ENCODE data around the gene ADAMTS17.

ADAMTS17 gene

DNA sequence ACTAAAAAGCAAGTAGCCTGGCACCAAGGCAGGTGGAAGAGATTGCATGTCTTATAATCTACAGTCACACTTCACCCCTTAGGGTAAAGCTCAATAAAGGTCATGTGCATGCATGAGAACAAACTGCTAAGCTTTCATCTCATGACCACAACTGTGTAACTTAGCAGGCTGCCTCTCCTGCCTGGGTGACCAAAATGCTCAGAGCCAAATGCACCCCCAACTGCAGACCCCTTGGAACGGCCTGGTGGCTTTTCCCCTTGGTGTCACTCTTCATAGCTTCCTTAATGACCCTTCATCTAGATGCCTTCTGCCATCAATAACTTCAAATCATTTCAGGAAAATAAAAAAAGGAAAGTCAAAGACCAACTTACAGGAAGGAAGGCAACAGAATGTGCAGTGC, 88.1 kb downstream of the ADAMTS17 start:
- no peak overlapping the region for H3K4me2 ChIP-seq (ENCODE audit: low read length)

DNA sequence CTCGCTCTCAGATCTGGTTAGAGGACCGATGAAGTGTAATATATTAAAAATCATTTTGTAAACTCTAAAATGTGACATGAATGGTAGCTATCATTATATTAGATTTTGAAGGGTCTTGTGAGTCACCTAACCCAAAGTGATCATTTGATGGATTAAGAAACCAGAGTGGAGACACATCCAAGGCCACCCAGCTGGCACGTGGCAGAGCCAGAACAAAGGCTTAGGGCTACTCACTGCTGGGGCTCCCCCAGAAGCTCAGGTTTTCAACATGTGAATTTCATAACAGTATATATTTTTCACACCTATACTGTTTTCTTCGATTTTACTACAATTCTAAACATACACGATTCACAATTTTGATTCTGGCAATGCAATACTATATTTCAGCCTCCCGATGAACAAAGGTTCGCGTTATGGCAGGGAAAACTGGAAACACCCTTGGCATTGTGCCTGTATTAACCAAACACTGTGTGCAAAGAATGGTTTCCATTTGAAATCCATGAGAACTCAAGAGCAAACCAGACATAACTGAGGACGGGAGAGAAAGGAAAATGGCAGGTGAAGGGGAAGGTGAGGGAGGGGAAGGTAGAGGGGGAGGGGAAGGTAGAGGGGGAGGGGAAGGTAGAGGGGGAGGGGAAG, 88.9 kb downstream of the ADAMTS17 start:
- Histone ChIP-seq H3K4me2 (ENCODE audit: low read length) (no peak overlapping the region), H3K36me3 (replicated peaks; ENCODE audit: low read depth, low read length) (no peaks in the 10 kb centered on the region), H3K79me2 (ENCODE audit: low read length) (no peaks in the 10 kb centered on the region), H3K9ac (ENCODE audit: low read length) (no peak overlapping the region), H2AFZ (ENCODE audit: low read depth, low read length) (no peak overlapping the region), H3K4me1 (ENCODE audit: low read length) (no peaks in the 10 kb centered on the region), H3K9me3 (ENCODE audit: insufficient read depth, low read length) (no peaks in the 10 kb centered on the region), H3K4me3 (ENCODE audit: low read length) (no peak overlapping the region), H4K20me1 (ENCODE audit: insufficient read depth, low read length) (no peaks in the 10 kb centered on the region), H3K27me3 (ENCODE audit: low read depth, low read length) (no peaks in the 10 kb centered on the region), H3K27ac (ENCODE audit: low read length) (no peak overlapping the region)
- TF ChIP-seq EZH2phosphoT487 (IDR thresholded peaks at IDR 0.05; ENCODE audit: low read depth) = no peak
- TF ChIP-seq, protein P1, sequence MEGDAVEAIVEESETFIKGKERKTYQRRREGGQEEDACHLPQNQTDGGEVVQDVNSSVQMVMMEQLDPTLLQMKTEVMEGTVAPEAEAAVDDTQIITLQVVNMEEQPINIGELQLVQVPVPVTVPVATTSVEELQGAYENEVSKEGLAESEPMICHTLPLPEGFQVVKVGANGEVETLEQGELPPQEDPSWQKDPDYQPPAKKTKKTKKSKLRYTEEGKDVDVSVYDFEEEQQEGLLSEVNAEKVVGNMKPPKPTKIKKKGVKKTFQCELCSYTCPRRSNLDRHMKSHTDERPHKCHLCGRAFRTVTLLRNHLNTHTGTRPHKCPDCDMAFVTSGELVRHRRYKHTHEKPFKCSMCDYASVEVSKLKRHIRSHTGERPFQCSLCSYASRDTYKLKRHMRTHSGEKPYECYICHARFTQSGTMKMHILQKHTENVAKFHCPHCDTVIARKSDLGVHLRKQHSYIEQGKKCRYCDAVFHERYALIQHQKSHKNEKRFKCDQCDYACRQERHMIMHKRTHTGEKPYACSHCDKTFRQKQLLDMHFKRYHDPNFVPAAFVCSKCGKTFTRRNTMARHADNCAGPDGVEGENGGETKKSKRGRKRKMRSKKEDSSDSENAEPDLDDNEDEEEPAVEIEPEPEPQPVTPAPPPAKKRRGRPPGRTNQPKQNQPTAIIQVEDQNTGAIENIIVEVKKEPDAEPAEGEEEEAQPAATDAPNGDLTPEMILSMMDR (IDR thresholded peaks at IDR 0.05; ENCODE audit: low read depth, low read length) = no peak

More for the DNA sequence above, 88.1 kb downstream of the ADAMTS17 start:
- Histone ChIP-seq H2AFZ (ENCODE audit: low read depth, low read length) (no peak overlapping the region), H3K27me3 (ENCODE audit: low read depth, low read length) (no peaks in the 10 kb centered on the region), H3K27ac (ENCODE audit: low read length) (no peak overlapping the region), H3K4me1 (ENCODE audit: low read length) (no peaks in the 10 kb centered on the region), H3K4me3 (ENCODE audit: low read length) (no peak overlapping the region), H3K79me2 (ENCODE audit: low read length) (no peaks in the 10 kb centered on the region), H3K9ac (ENCODE audit: low read length) (no peak overlapping the region), H4K20me1 (ENCODE audit: insufficient read depth, low read length) (no peaks in the 10 kb centered on the region), H3K36me3 (replicated peaks; ENCODE audit: low read depth, low read length) (no peaks in the 10 kb centered on the region), H3K9me3 (ENCODE audit: insufficient read depth, low read length) (no peaks in the 10 kb centered on the region; the same call in 1 of the 2 replicates)
- TF ChIP-seq EZH2phosphoT487 (IDR thresholded peaks at IDR 0.05; ENCODE audit: low read depth) = no peak
- TF ChIP-seq, protein P1 (IDR thresholded peaks at IDR 0.05; ENCODE audit: low read depth, low read length) = no peak

DNA sequence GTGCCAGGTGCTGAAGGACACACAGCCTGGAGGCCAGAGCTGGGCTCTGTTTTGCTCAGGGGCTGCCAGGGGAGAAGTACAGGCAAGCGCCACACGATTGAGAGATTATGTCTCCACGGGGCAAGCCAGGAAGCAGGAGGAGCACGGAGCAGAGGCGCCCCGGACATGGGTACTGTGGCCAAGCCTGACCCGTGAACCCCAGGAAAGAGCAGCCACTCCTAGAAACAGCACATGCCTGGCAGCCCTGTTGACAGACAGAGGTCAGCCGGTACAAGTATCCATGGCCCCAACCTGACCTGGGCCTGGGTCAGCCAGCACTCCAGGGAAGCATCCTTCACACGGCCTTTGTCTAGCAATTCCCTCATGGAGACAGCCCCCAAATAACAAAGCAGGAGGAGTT, 89.4 kb downstream of the ADAMTS17 start:
- Histone ChIP-seq H3K4me2 (ENCODE audit: low read length) (no peak overlapping the region), H3K4me3 (ENCODE audit: low read length) (no peak overlapping the region), H3K4me1 (ENCODE audit: low read length) (no peaks in the 10 kb centered on the region), H2AFZ (ENCODE audit: low read depth, low read length) (no peak overlapping the region), H4K20me1 (ENCODE audit: insufficient read depth, low read length) (no peaks in the 10 kb centered on the region), H3K36me3 (replicated peaks; ENCODE audit: low read depth, low read length) (no peaks in the 10 kb centered on the region), H3K27me3 (ENCODE audit: low read depth, low read length) (no peaks in the 10 kb centered on the region), H3K9ac (ENCODE audit: low read length) (no peak overlapping the region), H3K9me3 (ENCODE audit: insufficient read depth, low read length) (no peaks in the 10 kb centered on the region), H3K79me2 (ENCODE audit: low read length) (no peaks in the 10 kb centered on the region), H3K27ac (ENCODE audit: low read length) (no peak overlapping the region)
- TF ChIP-seq, protein P1 (IDR thresholded peaks at IDR 0.05; ENCODE audit: low read depth, low read length) = no peak
- TF ChIP-seq EZH2phosphoT487 (IDR thresholded peaks at IDR 0.05; ENCODE audit: low read depth) = no peak

DNA sequence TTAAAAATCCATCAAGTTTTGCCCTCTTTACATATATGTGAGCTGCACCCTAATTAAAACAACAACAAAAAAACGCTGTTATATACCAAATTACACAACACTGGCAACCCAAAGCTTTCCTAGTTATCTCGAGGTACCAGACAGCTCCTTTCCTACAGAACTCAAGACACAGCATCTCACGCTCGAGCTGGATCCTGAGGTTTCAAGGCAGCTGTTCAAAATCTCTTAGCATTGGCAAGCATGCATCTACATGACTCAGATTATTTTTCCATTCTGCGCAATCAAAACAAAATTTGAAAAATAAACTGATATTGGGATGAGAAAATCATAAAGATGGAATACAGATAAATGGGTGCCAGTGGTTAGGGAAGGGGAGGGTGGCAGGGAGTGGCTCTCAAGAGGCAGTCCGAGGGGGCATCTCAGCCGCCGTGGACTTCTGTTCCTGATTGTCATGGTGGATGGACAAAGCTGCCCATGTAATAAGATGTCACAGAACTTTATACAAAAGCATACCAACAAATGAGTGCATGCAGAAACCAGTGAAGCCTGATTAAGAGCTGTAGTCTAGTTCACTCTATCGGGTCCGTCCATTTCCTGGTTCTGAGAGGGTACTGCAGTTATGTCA, 91.5 kb downstream of the ADAMTS17 start:
- Histone ChIP-seq H3K36me3 (replicated peaks; ENCODE audit: low read depth, low read length) (no peaks in the 10 kb centered on the region), H3K9ac (ENCODE audit: low read length) (no peak overlapping the region), H3K27ac (ENCODE audit: low read length) (no peak overlapping the region), H3K27me3 (ENCODE audit: low read depth, low read length) (no peaks in the 10 kb centered on the region), H3K4me2 (ENCODE audit: low read length) (no peak overlapping the region), H4K20me1 (ENCODE audit: insufficient read depth, low read length) (no peaks in the 10 kb centered on the region), H3K4me1 (ENCODE audit: low read length) (no peaks in the 10 kb centered on the region), H3K79me2 (ENCODE audit: low read length) (no peaks in the 10 kb centered on the region), H3K9me3 (ENCODE audit: insufficient read depth, low read length) (no peaks in the 10 kb centered on the region), H2AFZ (ENCODE audit: low read depth, low read length) (no peak overlapping the region), H3K4me3 (ENCODE audit: low read length) (no peak overlapping the region)
- TF ChIP-seq, protein P1 (IDR thresholded peaks at IDR 0.05; ENCODE audit: low read depth, low read length) = no peak
- TF ChIP-seq EZH2phosphoT487 (IDR thresholded peaks at IDR 0.05; ENCODE audit: low read depth) = no peak

Measured in OCI-LY3 (cell line).